K562 (cell line): ENCODE results near the gene STS. TPM values are rescaled to one million over a fixed set of nuclear protein-coding genes. Genes with fewer than 3 reads are reported as not detected.

ENCODE experiments used
- CREB1 ChIP-seq, 2 experiments: sonication (generic) in 1 of 2; formaldehyde crosslinking in 1 of 2; IDR thresholded peaks; 2 replicates each; pipeline versions ENCODE4 v1.6.1 to v1.8.0; 2012 to 2022; ENCODE audit warnings: inconsistent platforms in 1 of 2, mild to moderate bottlenecking in 1 of 2, missing genetic modification reagents in 1 of 2, moderate library complexity in 1 of 2
- HMGN3 ChIP-seq: IDR thresholded peaks from 2 replicates; pipeline ENCODE4 v1.6.1; 2011; ENCODE audit warnings: borderline replicate concordance, low read depth, mild to moderate bottlenecking, mixed read lengths, low read length; ENCODE audit not compliant: insufficient read length; ENCODE audit errors: extremely low read depth
- MAZ ChIP-seq, 2 experiments: fragments of 450-650 bp in 1 of 2; sonication (generic) in 1 of 2; formaldehyde crosslinking; IDR thresholded peaks in 1 of 2; conservative IDR thresholded peaks in 1 of 2; 2 replicates each; pipeline versions ENCODE4 v1.4.0 to v1.5.0; 2020; ENCODE audit warnings: mild to moderate bottlenecking in 1 of 2, missing genetic modification reagents in 1 of 2
- MEIS2 ChIP-seq: fragments of 450-650 bp; IDR thresholded peaks from 2 replicates; pipeline ENCODE4 v1.6.1; 2014; ENCODE audit warnings: mild to moderate bottlenecking; ENCODE audit not compliant: partially characterized antibody
- NRF1 ChIP-seq, 2 experiments: fragments of 450-650 bp; IDR thresholded peaks in 1 of 2; conservative IDR thresholded peaks in 1 of 2; 2 replicates each; pipeline ENCODE4 v1.6.1; 2014; ENCODE audit warnings: mild to moderate bottlenecking in 2 of 2
- POLR2A ChIP-seq: fragments of 450-650 bp; conservative IDR thresholded peaks from 2 replicates; pipeline ENCODE4 v1.6.1; 2016
- SIRT6 ChIP-seq: IDR thresholded peaks from one replicate; pipeline ENCODE4 v1.6.1; 2012; ENCODE audit warnings: low read depth, mild to moderate bottlenecking, control low read depth, inconsistent platforms, low read length, moderate library complexity
- TBP ChIP-seq: optimal IDR thresholded peaks from 2 replicates; pipeline ENCODE3; 2011; ENCODE audit warnings: low read depth, low read length, improper control_type of control experiment
- TCF15 ChIP-seq: fragments of 250-450 bp; sonication (Bioruptor Pico); IDR thresholded peaks from 2 replicates; pipeline ENCODE4 v1.8.0; 2022; ENCODE audit warnings: moderate library complexity, mild to moderate bottlenecking, inconsistent platforms
- TSHZ1 ChIP-seq: fragments of 250-450 bp; sonication (Bioruptor Pico); IDR thresholded peaks from 2 replicates; pipeline ENCODE4 v1.4.0; 2020; ENCODE audit warnings: mild to moderate bottlenecking, moderate library complexity
- U2AF1 ChIP-seq: fragments of 200-400 bp; formaldehyde crosslinking; optimal IDR thresholded peaks from 2 replicates; pipeline ENCODE3; 2017; ENCODE audit warnings: mild to moderate bottlenecking, low read depth, low read length, moderate library complexity
- ZFX ChIP-seq: sonication (generic); formaldehyde crosslinking; IDR thresholded peaks from 2 replicates; pipeline ENCODE4 v1.8.0; 2022; ENCODE audit warnings: mild to moderate bottlenecking, missing genetic modification reagents, moderate library complexity
- ZNF23 ChIP-seq: fragments of 250-450 bp; sonication (Bioruptor Pico); IDR thresholded peaks from 2 replicates; pipeline ENCODE4 v1.4.0; 2020; ENCODE audit warnings: mild to moderate bottlenecking
- ZNF444 ChIP-seq: fragments of 250-450 bp; sonication (Bioruptor Pico); IDR thresholded peaks from 2 replicates; pipeline ENCODE4 v1.4.0; 2020; ENCODE audit warnings: mild to moderate bottlenecking, moderate library complexity
- ZSCAN32 ChIP-seq: fragments of 450-650 bp; formaldehyde crosslinking; IDR thresholded peaks from 2 replicates; pipeline ENCODE4 v1.4.0; 2020; ENCODE audit warnings: mild to moderate bottlenecking, moderate library complexity
- polyA plus RNA-seq, 8 experiments: library from polyadenylated mRNA; depleted of rRNA in 4 of 8; stranded (reverse) in 5 of 8; unstranded in 3 of 8; fragments of >200 nt; fragmentation: Nextera tagmentation in 2 of 8; fragmentation: Illumina TruSeq in 1 of 8; extraction: Ambion mirVana in 2 of 8; extraction: Trizol in 1 of 8; gene quantifications; 2 replicates each; pipeline versions ENCODE4 v1.2.1 to v1.2.3, GENCODE V29; 2011 to 2014; ENCODE audit warnings: inconsistent platforms in 1 of 8, missing spikeins in 1 of 8
- total RNA-seq, 7 experiments: library from RNA; depleted of rRNA in 6 of 7; stranded (reverse); fragments of >200 nt in 6 of 7; fragmentation: Illumina TruSeq in 2 of 7; extraction: Trizol in 2 of 7; gene quantifications; 2 replicates each; pipeline versions ENCODE4 v1.2.1 to v1.2.3, GENCODE V29; 2011 to 2021; ENCODE audit warnings: low replicate concordance in 1 of 7

The STS gene
- total and polyA plus RNA-seq, 9 of the 15 experiments (the other 6 are each of a cell fraction or from before 2014, with no cell fraction given): 0.14 to 1.3 (median 0.63) TPM

DNA sequence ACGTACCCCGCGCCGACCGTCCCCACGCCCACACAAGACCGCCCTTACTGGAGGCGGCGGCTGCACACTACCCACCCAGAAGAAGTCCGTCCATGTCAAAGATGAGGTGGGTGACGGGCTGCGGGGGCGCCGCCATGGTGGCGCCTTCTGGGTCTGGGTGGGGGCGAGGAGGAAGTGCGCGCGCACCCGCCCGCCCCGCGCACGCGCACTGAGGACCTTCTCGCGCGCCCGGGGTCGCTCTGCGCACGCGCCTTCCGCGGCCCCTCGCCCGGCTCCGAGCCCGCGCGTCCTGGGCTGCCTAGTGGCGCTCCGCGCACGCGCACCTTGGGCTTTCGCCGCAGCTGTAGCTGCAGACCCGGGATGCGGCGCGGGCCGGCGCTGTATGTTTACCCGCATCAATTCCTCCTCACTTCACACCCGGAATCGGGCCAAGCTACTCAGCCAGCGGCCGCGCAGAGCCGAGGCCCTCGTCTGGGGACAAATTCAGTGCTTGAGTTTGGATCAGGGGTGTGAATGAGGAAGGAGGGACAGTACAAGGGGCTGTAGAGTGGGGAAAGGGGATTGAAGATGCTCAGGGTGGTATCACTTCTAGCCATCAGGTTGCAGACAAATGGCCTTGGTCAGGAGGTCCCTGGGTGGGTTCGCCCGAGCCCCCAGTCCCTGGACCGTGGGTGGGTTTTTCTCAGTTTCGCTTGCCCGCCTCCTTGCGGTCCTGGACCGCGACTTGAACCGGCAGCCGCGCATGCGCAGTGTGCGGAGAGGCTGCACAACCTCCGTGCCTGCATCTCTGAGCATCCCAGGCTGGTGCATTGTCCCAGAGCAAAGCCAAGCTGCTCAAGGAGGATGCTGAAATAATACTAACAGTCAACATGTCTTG lies 704 bp downstream of the STS start, which contains the start of gene PUDP (continued):
- TF ChIP-seq ZNF444: no peak
- no peak for TF ChIP-seq SIRT6
- no peak for TF ChIP-seq U2AF1
- TF ChIP-seq NRF1 (conservative IDR thresholded peaks at IDR 0.05 in 1 of 2, IDR thresholded peaks at IDR 0.05 in 1 of 2): peak; percentile 96
- TF ChIP-seq POLR2A: peak; percentile 71
- peak; percentile 44 for TF ChIP-seq HMGN3
- no peak for TF ChIP-seq ZSCAN32 (CRISPR knock-in tag)
- TF ChIP-seq MEIS2: peak; percentile 95
- TF ChIP-seq CREB1 (IDR thresholded peaks at IDR 0.05): no peak
- 0 out of 2 replicates have a peak, but pooled peaks have one; percentile 43 for TF ChIP-seq CREB1 (CRISPR knock-in tag; IDR thresholded peaks at IDR 0.05)
- TF ChIP-seq ZFX (CRISPR knock-in tag): peak; percentile 9; the same call in 1 of the 2 replicates
- no peak for TF ChIP-seq TSHZ1 (CRISPR knock-in tag)
- TF ChIP-seq MAZ (CRISPR knock-in tag; conservative IDR thresholded peaks at IDR 0.05 in 1 of 2, IDR thresholded peaks at IDR 0.05 in 1 of 2): peak; percentile 63 to 73
- no peak for TF ChIP-seq TCF15 (CRISPR knock-in tag)
- TF ChIP-seq TBP: peak; percentile 41
- TF ChIP-seq ZNF23 (CRISPR knock-in tag): no peak
